ENCODE data around the gene ENOX1.
A peak's percentile ranks its signal among the peaks of the same experiment; 100 is the strongest.

Gene ENOX1

DNA sequence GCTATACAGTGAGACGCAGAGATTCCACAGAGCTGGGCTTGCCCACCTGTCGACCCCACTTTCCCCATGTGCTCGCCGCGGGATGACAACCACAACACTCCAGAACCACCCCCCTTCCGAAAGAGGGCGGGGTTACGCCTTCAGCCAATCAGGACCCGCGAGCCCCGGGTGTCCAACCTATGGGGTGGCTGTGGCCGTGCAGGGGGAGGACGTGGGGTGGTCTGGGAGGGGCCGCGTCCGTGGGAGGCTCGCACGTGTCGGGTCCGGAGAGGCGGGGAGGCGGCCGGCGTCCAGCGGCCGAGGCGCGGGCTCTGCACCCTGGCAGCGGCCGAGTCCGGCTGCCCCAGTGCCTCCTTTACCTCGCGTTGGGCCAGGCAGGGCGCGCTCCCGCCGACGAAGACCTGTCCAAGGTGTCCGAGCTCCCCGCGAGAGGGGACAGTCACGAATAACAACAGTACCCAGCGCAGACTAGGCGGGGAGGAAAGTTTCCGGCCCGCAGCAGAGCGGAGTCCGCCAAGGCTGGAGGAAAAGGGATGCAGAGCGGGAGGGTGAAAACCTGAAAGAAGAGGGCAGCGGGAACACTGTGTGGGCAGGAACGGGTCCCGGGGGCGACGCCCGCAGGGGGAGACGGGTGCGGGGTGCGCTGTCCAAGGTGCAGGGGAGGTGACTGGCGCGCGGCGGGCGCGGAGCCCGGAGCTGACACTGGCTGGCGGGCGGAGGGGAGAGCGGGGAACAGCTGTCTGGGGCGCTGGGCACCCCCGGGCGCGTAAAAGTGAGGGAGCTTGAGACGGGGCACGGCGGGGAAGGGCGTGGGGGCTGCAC, 911 bp downstream of the ENOX1 start:
- no peak for TF ChIP-seq SIN3A (IDR thresholded peaks at IDR 0.05; ENCODE audit: borderline replicate concordance, insufficient read depth, low read length)
- TF ChIP-seq POLR2AphosphoS5 (IDR thresholded peaks at IDR 0.05; ENCODE audit: low read depth, low read length) = no peak
- TF ChIP-seq, protein P1, sequence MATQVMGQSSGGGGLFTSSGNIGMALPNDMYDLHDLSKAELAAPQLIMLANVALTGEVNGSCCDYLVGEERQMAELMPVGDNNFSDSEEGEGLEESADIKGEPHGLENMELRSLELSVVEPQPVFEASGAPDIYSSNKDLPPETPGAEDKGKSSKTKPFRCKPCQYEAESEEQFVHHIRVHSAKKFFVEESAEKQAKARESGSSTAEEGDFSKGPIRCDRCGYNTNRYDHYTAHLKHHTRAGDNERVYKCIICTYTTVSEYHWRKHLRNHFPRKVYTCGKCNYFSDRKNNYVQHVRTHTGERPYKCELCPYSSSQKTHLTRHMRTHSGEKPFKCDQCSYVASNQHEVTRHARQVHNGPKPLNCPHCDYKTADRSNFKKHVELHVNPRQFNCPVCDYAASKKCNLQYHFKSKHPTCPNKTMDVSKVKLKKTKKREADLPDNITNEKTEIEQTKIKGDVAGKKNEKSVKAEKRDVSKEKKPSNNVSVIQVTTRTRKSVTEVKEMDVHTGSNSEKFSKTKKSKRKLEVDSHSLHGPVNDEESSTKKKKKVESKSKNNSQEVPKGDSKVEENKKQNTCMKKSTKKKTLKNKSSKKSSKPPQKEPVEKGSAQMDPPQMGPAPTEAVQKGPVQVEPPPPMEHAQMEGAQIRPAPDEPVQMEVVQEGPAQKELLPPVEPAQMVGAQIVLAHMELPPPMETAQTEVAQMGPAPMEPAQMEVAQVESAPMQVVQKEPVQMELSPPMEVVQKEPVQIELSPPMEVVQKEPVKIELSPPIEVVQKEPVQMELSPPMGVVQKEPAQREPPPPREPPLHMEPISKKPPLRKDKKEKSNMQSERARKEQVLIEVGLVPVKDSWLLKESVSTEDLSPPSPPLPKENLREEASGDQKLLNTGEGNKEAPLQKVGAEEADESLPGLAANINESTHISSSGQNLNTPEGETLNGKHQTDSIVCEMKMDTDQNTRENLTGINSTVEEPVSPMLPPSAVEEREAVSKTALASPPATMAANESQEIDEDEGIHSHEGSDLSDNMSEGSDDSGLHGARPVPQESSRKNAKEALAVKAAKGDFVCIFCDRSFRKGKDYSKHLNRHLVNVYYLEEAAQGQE (IDR thresholded peaks at IDR 0.05; ENCODE audit: insufficient read depth in 1 of 2, low read depth in 2 of 2, low read length in 2 of 2) = peak in 1 of 2 experiments; percentile 85; a peak in 3 of 4 replicates
- no peak for TF ChIP-seq FOXP2 (optimal IDR thresholded peaks at IDR 0.05; ENCODE audit: borderline replicate concordance, extremely low read depth, extremely low read length, insufficient read depth)

DNA sequence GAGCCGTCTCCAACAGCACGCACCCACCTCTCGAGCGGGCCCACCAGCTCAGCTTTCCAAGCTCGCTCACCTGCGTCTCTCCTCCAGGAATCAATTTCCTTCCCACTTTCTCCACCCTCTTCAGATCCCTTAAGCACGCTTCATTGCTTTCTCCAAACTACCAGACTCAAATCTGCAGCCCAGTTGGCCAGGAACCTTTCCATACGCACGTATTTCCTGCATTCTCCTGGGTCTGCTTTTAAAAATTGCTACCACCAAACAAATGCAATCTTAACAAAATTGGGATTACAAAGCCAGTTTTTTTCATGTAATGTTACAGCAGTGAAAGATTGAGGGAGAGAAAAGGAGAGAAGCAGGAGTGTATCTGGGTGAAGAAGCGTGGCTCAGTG, 1.5 kb downstream of the ENOX1 start:
- TF ChIP-seq FOXP2 (optimal IDR thresholded peaks at IDR 0.05; ENCODE audit: borderline replicate concordance, extremely low read depth, extremely low read length, insufficient read depth) (no peak), POLR2AphosphoS5 (IDR thresholded peaks at IDR 0.05; ENCODE audit: low read depth, low read length) (no peak), SIN3A (IDR thresholded peaks at IDR 0.05; ENCODE audit: borderline replicate concordance, insufficient read depth, low read length) (no peak), TAF1 (IDR thresholded peaks at IDR 0.05; ENCODE audit: borderline replicate concordance, insufficient read depth, low read length) (no peak)
- TF ChIP-seq, protein P1 (IDR thresholded peaks at IDR 0.05; ENCODE audit: insufficient read depth in 1 of 2, low read depth in 2 of 2, low read length in 2 of 2) = no peak

DNA sequence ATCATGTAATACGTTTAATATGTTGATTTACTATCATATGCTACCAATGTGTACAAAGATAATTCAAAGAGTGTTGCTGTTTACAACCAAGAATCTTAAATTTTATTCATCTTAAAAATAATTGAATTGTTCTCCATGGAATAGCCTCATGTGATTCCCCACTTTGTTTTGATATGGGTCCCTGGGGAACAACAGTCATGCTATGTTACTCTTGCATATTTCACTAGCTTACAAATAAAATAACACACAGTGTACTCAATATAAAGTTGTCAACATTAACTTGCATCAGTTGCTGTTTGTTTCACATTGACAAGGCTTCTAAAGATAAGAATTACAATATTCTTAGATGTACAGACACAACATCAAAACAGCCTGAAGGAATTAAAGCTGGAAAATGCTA, 2.3 kb downstream of the ENOX1 start:
- no peak for TF ChIP-seq POLR2AphosphoS5 (IDR thresholded peaks at IDR 0.05; ENCODE audit: low read depth, low read length)
- TF ChIP-seq, protein P1 (IDR thresholded peaks at IDR 0.05; ENCODE audit: insufficient read depth in 1 of 2, low read depth in 2 of 2, low read length in 2 of 2) = no peak
- TF ChIP-seq TAF1 (IDR thresholded peaks at IDR 0.05; ENCODE audit: borderline replicate concordance, insufficient read depth, low read length) = no peak
- no peak for TF ChIP-seq FOXP2 (optimal IDR thresholded peaks at IDR 0.05; ENCODE audit: borderline replicate concordance, extremely low read depth, extremely low read length, insufficient read depth)
- TF ChIP-seq SIN3A (IDR thresholded peaks at IDR 0.05; ENCODE audit: borderline replicate concordance, insufficient read depth, low read length) = no peak

DNA sequence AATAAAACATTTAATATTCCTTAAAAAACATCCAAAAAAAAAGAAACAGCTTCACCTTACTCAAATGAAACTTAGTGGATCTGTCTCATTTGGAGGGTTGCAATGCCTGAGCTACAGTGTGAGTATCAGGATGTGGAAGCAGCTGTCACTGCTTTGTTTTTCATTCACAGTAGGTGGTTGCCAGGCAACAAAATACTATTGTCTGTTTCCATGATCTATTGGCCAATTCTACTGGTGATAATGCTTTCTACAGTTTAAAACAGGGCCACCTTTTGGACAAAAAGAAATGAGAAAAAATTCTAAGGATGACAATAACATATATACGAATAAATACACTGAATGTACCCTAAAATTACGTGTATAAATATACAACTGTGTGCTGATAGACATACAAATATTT, 3.0 kb downstream of the ENOX1 start:
- TF ChIP-seq POLR2AphosphoS5 (IDR thresholded peaks at IDR 0.05; ENCODE audit: low read depth, low read length) (no peak), SIN3A (IDR thresholded peaks at IDR 0.05; ENCODE audit: borderline replicate concordance, insufficient read depth, low read length) (no peak), TAF1 (IDR thresholded peaks at IDR 0.05; ENCODE audit: borderline replicate concordance, insufficient read depth, low read length) (no peak), FOXP2 (optimal IDR thresholded peaks at IDR 0.05; ENCODE audit: borderline replicate concordance, extremely low read depth, extremely low read length, insufficient read depth) (no peak)
- TF ChIP-seq, protein P1 (IDR thresholded peaks at IDR 0.05; ENCODE audit: insufficient read depth in 1 of 2, low read depth in 2 of 2, low read length in 2 of 2) = no peak

Measured in PFSK-1 (cell line).